Stimulated activated naive B cell treated with anti-CD40 and anti-IgM and Interleukin-4, amounts not matched to agents 10 μg/mL and 1 μg/mL and 100 μg/mL, for 72 hours (primary cell): ENCODE results near the gene KIF25.
A peak's percentile ranks its signal among the peaks of the same experiment; 100 is the strongest.
"Not testable (repeated sequence)": the region's sequence is repeated elsewhere in the genome, so short reads cannot be mapped to it uniquely, and the experiment has no call there.

Source experiments
- ATAC-seq, 2 donors: fragments of 150-1000 bp; cut with Tn5 transposase; replicated peaks; 2 replicates each; pipeline ENCODE4 v1.10.0; 2021; ENCODE audit warnings: moderate library complexity in 1 of 2
- DNase-seq: peaks from one replicate; pipeline ENCODE4 v3.0.0; 2021
- H3K27ac Mint-ChIP-seq: one replicate; pipeline ENCODE4 v1.8.0; 2022; ENCODE audit warnings: mild to moderate bottlenecking, mixed read lengths
- H3K27me3 Mint-ChIP-seq, 2 donors: one replicate each; pipeline ENCODE4 v1.8.0; 2022; ENCODE audit warnings: mixed read lengths in 2 of 2
- H3K36me3 Mint-ChIP-seq, 2 donors: one replicate each; pipeline ENCODE4 v1.8.0; 2022; ENCODE audit warnings: mixed read lengths in 2 of 2, mild to moderate bottlenecking in 1 of 2
- H3K4me1 Mint-ChIP-seq, 2 donors: one replicate each; pipeline ENCODE4 v1.8.0; 2022; ENCODE audit warnings: mixed read lengths in 2 of 2, mild to moderate bottlenecking in 1 of 2
- H3K4me3 Mint-ChIP-seq, 2 donors: one replicate each; pipeline ENCODE4 v1.8.0; 2022; ENCODE audit warnings: mild to moderate bottlenecking in 2 of 2, mixed read lengths in 2 of 2, moderate library complexity in 1 of 2
- H3K9me3 Mint-ChIP-seq, 2 donors: one replicate each; pipeline ENCODE4 v1.8.0; 2022; ENCODE audit warnings: mixed read lengths in 2 of 2, mild to moderate bottlenecking in 1 of 2

KIF25 gene

GRCh38 chr6:168073937-168074730, 76.7 kb downstream of the KIF25 start:
- Mint-ChIP-seq H3K27ac (no peak overlapping the region), H3K4me3 (no peak overlapping the region), H3K36me3 (no peaks in the 10 kb centered on the region), H3K9me3 (peaks cover 6 to 9% of the 10 kb centered on the region in 2 donors), H3K27me3 (no peaks in the 10 kb centered on the region), H3K4me1 (no peaks in the 10 kb centered on the region)
- DNase-seq (no peak), ATAC-seq (no peak)

- Mint-ChIP-seq H3K27me3 (no peaks in the 10 kb centered on the region), H3K4me1 (no peaks in the 10 kb centered on the region), H3K4me3 (no peak overlapping the region), H3K9me3 (peaks cover 6 to 9% of the 10 kb centered on the region in 2 donors), H3K27ac (no peak overlapping the region), H3K36me3 (no peaks in the 10 kb centered on the region)
- no peak for ATAC-seq
- no peak for DNase-seq
These were observed 77.7 kb downstream of the KIF25 start for GRCh38 chr6:168075216-168075615.

DNA sequence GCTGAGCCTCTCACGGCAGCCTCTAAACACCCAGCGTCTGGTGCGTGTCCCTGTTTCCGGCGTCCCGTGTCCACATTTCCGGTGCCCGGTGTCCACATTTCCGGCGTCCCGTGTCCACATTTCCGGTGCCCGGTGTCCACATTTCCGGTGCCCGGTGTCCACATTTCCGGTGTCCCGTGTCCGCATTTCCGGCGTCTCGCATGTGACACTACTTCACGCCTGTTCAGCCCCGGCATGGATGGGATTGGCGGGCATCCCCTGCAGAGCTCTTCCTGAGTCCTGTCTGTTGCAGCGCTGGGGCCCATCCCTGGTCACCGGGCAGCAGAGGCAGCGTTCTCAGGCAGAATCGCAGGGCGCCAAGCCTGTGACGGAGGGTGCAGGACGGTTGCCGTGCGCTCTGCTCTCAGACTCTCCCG, 78.3 kb downstream of the KIF25 start:
- no peaks in the 10 kb centered on the region for H3K36me3 Mint-ChIP-seq
- H3K4me1 Mint-ChIP-seq = no peaks in the 10 kb centered on the region
- DNase-seq (no peak), ATAC-seq (no peak)
- no peak overlapping the region for H3K4me3 Mint-ChIP-seq
- H3K9me3 Mint-ChIP-seq = peaks cover 7 to 9% of the 10 kb centered on the region in 2 donors
- no peaks in the 10 kb centered on the region for H3K27me3 Mint-ChIP-seq
- no peak overlapping the region for H3K27ac Mint-ChIP-seq

GRCh38 chr6:168077401-168077800, 79.9 kb downstream of the KIF25 start:
- DNase-seq, ATAC-seq, H3K36me3 Mint-ChIP-seq, H3K27me3 Mint-ChIP-seq, H3K4me1 Mint-ChIP-seq, H3K4me3 Mint-ChIP-seq, H3K27ac Mint-ChIP-seq, H3K9me3 Mint-ChIP-seq: not testable (repeated sequence)

DNA sequence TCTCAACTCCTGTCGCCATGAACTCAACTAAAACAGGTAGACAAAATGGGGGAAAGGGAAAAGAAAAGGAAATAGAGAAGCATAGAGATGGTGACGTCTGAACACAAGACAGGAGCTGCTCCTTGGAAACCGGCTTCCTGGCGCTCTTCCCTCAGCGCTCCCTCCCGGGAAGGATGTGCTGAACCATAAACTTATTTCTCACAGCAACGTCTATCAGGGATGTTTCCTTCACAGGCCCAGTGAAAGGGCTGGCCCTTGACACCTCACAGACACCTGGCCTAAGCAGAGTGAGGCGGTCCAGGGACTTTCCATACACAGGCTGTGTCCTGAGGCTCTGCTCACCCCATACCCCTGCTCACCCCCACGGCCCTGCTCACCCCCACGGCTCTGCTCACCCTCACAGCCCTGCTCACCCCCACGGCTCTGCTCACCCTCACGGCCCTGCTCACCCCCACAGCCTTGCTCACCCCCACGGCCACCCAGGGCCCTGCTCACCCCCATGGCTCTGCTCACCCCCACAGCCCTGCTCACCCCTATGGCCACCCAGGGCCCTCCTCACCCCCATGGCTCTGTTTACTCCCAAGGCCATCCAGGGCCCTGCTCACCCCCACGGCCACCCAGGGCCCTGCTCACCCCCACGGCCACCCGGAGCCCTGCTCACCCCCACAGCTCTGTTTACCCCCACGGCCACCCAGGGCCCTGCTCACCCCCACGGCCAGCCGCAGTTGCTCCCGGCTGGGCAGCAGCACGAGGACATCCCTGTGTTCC, 80.9 kb downstream of the KIF25 start:
- Mint-ChIP-seq H3K4me1 (no peaks in the 10 kb centered on the region), H3K27ac (no peak overlapping the region), H3K9me3 (peaks cover 7 to 9% of the 10 kb centered on the region in 2 donors), H3K4me3 (no peak overlapping the region), H3K27me3 (no peaks in the 10 kb centered on the region), H3K36me3 (no peaks in the 10 kb centered on the region)
- DNase-seq = no peak
- no peak for ATAC-seq

DNA sequence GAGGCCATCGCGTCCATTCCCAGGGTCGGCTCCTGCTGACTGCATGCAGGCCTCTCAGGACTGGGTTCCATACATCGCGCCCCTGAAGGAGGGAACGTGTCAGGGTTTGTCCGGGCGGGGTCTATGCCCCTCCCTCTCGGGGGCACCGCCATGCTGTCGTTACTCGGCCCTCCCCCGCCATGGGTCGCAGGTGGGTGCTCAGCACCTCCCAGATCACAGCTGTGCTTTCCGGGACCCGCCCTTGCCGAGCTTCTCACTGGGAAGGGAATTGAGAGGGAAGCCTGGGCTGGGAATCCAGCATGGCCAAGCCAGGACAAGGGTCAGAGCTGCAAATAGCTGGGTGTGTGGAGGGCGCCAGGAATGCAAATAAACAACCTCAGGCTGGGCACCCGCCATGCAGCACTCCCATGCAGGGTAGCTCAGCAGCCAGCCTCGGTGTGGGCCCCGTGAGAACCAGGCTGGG, 81.5 kb downstream of the KIF25 start, which contains the start of gene FRMD1:
TSS of gene FRMD1 (minus strand) at position 270 of the 463 bp plus-strand sequence. CDS start at position 152, 118 bp downstream.
- no peak within 1 kb of the TSS for H3K27ac Mint-ChIP-seq
- no peaks in the 10 kb centered on the region for H3K36me3 Mint-ChIP-seq
- H3K27me3 Mint-ChIP-seq = no peaks in the 10 kb centered on the region
- DNase-seq = no peak
- no peaks in the 10 kb centered on the region for H3K4me1 Mint-ChIP-seq
- H3K4me3 Mint-ChIP-seq = no peak within 1 kb of the TSS
- no peak for ATAC-seq
- H3K9me3 Mint-ChIP-seq = peaks cover 7 to 9% of the 10 kb centered on the region in 2 donors

DNA sequence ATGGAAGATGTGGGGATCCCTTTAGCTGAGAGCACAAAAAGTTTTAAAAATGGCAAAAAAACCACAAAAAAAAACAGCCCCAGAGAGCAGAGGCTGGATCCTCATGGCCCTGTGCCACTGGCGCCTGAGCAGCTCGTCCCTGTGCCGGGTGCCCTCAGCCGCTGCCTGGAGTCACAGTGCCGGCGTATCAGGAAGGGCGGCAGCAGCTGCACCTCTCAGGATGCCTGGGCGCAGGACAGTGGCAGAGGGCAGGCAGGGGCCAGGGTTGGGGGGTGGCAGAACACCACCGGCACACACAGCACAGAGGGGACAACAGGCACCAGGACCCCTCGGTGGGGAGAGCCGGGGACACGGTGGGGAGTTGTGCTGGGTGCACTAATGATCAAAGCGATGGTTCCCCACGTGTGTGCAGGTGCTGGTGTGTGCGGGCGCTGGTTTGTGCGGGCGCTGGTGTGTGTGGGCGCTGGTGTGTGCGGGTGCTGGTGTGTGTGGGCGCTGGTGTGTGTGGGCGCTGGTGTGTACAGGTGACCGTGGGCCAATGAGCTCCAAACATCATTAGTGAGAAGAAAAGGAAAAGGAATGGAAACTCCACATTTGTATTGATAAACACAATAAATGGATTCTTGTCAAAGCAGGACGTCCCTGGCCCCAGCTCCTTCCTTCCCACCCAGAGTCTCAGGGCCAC, 83.1 kb downstream of the KIF25 start:
- H3K4me3 Mint-ChIP-seq = no peak overlapping the region
- H3K27ac Mint-ChIP-seq = no peak overlapping the region
- no peaks in the 10 kb centered on the region for H3K4me1 Mint-ChIP-seq

DNA sequence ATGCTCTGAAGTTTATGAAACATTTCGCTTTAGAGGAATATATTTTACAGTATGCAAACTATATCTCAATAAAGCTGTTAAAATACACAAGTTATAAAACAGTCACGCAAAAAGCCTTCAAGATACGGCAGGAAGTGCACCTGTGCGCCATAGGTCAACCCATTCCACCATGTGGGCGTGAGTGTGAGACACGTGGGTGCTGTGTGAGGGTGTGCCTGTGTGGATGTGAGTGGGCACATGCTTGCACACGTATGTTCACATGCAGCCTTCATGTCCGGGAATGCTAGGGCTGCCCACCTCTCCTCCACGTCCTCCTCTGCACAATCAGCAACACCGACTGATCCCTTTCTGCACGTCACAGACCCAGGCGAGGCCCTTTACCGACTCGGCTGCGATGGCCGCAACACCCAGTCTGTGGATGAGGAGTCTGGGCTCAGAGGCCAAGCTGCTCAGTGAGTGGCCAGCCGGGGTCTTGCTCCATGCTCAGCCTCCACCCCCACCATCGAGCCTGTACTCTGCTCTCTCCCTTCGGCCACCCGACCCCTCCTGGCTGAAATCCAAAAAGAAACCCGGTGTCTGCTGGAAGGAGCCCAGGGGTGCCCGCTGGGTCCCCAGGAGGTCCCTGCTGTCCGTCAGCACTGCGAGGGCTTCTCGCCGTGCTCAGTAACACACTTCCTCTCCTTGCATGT, 84.5 kb downstream of the KIF25 start:
- no peaks in the 10 kb centered on the region for H3K36me3 Mint-ChIP-seq
- no peak overlapping the region for H3K27ac Mint-ChIP-seq
- no peak for ATAC-seq
- H3K4me1 Mint-ChIP-seq = no peaks in the 10 kb centered on the region
- no peak for DNase-seq
- H3K9me3 Mint-ChIP-seq = peaks cover 0 to 1% of the 10 kb centered on the region in 2 donors
- H3K4me3 Mint-ChIP-seq = no peak overlapping the region
- no peaks in the 10 kb centered on the region for H3K27me3 Mint-ChIP-seq

More for the DNA sequence above, 83.1 kb downstream of the KIF25 start:
- Mint-ChIP-seq H3K36me3 (no peaks in the 10 kb centered on the region), H3K9me3 (peaks cover 7 to 9% of the 10 kb centered on the region in 2 donors), H3K27me3 (no peaks in the 10 kb centered on the region)
- ATAC-seq = no peak
- DNase-seq = no peak

DNA sequence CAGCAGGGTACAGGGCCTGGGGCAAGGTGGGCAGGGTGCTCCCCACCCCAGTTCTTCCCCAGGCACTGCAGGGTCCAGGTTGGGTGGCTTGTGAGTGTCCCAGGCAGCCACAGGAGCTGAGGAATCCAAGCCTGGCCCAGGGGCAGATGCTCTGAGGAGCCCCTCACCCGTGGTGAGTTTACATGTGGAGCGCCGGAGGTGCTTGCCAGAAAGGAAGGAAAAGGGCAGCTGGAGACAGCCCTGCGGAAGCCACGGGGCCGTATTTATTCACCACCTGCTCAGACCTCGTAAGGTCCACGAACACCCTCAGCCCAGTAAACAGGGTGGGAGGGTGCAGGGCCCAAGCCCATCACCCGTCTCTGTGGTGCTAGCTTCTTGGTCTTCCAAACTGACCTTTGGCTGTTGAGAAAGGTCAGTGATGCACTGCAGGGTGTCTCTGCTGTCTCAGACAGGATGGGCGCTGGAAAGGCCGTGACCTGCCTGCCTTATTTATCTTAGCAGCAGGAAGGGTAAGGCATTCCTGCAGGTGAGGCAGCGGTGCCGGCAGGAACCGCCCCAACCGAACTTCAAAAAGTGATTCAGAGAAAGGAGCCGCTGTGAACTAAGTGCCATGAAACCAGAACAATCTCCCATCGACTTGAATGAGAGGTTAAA, 85.5 kb downstream of the KIF25 start:
- Mint-ChIP-seq H3K4me1 (no peaks in the 10 kb centered on the region), H3K27me3 (no peaks in the 10 kb centered on the region), H3K4me3 (no peak overlapping the region), H3K36me3 (no peaks in the 10 kb centered on the region), H3K9me3 (peaks cover 0 to 1% of the 10 kb centered on the region in 2 donors), H3K27ac (no peak overlapping the region)
- no peak for ATAC-seq
- DNase-seq = no peak

DNA sequence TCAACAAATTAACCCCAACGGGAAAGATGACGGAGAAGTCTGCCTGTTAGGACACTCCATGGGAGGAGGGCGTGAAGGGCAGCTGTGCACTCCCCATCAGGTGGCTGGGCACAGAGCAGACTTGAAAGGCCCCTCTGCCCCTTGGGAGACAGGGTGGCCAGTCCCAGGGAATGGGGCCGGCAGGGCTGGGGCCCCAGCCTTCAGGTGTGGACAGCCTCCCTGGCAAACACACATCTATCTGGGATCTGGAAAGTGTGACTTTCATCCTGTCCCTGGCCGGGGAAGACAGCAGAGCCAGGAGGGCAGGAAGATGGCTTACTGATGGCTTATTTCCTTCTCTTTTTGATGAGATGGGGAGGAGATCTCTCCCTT, 86.0 kb downstream of the KIF25 start:
- no peaks in the 10 kb centered on the region for H3K4me1 Mint-ChIP-seq
- DNase-seq = no peak
- peaks cover 0 to 1% of the 10 kb centered on the region in 2 donors for H3K9me3 Mint-ChIP-seq
- no peak overlapping the region for H3K27ac Mint-ChIP-seq
- H3K27me3 Mint-ChIP-seq = no peaks in the 10 kb centered on the region
- ATAC-seq = no peak
- H3K36me3 Mint-ChIP-seq = no peaks in the 10 kb centered on the region
- no peak overlapping the region for H3K4me3 Mint-ChIP-seq

DNA sequence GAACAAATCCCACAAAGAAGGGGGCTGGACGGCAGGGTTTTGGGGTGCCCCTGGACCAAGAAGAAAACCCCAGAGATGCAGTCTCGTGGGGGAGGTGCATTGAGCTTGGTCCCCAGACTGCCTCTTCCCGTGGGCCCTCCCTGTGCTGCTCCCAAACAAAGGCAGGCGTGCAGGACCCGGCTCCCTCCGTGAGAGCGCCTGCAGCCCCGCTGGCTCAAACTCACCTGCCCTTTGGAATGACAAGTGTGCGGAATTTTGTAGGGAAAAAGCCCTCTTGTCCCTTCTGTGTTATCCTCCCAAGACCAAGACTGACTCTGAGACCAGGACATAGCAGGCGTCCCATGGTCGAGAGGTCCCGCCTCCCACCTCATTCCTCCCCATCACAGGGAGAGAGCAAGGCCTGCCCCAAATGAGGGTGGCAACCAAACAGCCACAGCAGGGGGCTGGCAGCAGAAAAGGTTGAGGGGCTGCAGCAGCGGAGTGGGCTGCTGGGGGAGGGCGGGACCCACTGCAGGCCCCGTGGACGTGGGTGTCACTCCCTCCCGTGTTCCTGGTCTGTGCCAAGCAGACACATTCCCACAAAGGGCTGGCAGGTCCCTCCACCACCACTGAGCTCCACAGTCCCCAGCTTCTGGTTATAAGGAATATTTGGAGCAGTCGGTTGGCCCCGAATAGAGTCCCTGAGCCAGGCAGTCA, 87.1 kb downstream of the KIF25 start:
- H3K4me1 Mint-ChIP-seq = no peaks in the 10 kb centered on the region
- peaks cover 0 to 1% of the 10 kb centered on the region in 2 donors for H3K9me3 Mint-ChIP-seq
- H3K4me3 Mint-ChIP-seq = no peak overlapping the region
- no peak overlapping the region for H3K27ac Mint-ChIP-seq
- H3K27me3 Mint-ChIP-seq = no peaks in the 10 kb centered on the region
- ATAC-seq (no peak), DNase-seq (no peak)
- no peaks in the 10 kb centered on the region for H3K36me3 Mint-ChIP-seq

GRCh38 chr6:168086066-168086465, 88.6 kb downstream of the KIF25 start:
- DNase-seq (no peak), ATAC-seq (no peak)
- Mint-ChIP-seq H3K9me3 (no peaks in the 10 kb centered on the region), H3K4me3 (no peak overlapping the region), H3K27ac (no peak overlapping the region), H3K4me1 (no peaks in the 10 kb centered on the region), H3K27me3 (no peaks in the 10 kb centered on the region), H3K36me3 (no peaks in the 10 kb centered on the region)

DNA sequence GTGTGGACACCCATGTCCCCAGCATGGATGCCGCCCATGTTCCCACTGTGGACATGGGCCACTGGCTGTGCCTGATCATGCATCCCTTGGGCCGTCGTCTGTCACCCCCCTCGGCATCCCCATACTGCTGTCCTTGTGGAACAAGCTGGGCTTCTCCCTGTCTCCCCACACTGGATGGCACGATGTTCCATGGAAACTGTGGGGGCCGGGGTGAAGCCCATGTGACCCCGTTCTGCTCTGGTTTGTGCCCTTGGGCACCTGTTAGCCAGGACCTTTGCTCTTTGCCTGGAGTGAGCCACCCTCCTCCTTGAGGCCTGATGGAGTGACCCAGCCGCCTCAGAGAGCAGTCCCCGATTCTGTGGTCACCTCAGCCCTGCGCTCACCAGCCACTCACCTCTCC, 89.1 kb downstream of the KIF25 start:
- ATAC-seq (no peak), DNase-seq (no peak)
- Mint-ChIP-seq H3K4me1 (no peaks in the 10 kb centered on the region), H3K27ac (peak overlapping the region; percentile 15), H3K4me3 (no peak overlapping the region), H3K9me3 (no peaks in the 10 kb centered on the region), H3K27me3 (no peaks in the 10 kb centered on the region), H3K36me3 (no peaks in the 10 kb centered on the region)
